ENCODE measurements around the gene SELENOO. TPM values are rescaled to one million over a fixed set of nuclear protein-coding genes. Genes with fewer than 3 reads are reported as not detected.

SELENOO gene
- total RNA-seq, 1 donor from 2014 or later = 23.8 TPM

DNA sequence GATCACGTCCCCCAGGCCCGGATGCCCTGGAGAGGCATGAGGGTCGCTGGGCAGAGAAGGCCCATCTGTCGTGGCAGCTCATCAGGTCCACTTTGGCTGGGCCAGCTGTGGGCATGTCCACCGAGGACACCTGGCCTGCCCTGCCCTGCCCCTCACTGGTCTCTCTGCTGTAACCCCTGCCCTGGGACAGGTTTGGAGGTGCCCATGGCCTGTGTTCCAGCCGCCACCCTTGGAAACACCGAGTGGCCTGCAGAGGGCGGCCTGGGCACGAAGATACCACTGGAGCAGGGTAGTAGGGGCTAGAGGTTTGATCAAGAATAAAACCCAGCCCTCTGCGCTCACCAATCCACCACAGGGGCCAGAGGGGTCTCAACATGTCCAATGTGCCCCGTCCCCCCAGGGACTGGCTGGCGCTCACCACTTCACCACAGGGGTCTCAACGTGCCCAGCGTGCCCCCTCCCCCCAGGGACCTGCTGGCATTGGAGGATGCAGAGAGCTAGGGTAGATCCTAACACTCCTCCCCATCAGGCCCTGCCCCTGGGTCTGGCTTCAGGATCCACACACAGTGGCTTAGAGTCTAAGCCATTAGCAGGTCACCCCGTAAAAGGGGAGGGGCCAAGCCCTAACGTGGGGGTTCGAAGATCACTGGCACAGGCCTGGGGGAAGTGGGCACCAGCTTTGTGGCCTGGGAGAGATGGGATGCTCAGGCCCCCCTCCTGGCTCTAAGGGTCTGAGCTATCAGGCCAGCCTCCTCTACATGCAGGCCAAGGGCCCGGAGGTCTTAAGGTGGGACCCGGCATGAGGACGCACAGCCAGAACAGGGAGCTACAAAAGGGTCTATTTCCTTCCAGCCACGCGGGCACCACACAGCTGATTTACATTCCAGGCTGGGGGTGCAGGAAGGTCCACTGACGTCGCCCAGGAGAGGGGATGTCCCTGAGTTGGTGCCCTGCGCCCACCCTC is 51.6 kb downstream of the SELENOO start:
- no peak for DNase-seq (ENCODE audit: low spot score)

- DNase-seq (ENCODE audit: low spot score) = no peak
Measured at GRCh38 chr22:50253046-50253915, 52.5 kb downstream of the SELENOO start.

DNA sequence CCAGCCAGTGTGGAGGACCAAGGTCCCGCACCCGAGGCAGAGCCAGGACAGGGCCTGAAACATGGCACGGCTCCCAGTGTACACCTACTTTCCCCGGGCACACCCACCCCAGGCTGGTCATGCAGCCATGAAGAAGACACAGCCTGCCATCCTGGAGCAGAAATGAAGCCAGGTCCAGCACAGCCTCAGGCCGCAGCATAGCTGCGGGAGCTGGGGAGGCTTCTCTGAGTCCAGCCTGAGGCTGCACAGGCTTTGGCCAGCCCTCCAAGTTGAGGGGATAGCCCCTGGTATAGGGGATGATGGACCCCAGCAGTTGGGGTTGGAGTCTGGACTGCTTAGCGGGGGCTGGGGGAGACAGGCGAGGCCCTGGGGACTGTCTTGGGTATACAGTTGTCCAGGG is 53.1 kb downstream of the SELENOO start:
- DNase-seq (ENCODE audit: low spot score) = no peak

DNA sequence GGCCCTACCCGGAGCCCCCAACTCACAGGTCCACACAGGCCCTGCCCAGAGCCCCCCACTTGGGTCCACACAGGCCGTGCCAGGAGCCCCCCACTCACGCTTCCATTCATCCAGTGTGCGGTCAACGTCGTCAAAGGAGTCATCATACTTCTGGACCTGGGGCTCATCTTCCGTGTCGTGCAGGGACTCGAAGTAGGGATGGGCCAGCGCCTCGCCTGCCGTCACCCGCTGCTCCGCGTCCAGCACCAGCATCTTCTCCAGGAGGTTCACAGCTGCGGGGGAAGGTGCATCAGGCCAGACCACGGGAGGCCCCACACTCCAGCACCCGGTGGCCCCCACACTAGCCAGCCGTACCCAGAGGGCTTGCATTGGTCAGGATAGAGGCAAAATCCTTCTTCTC is 54.3 kb downstream of the SELENOO start:
- DNase-seq (ENCODE audit: low spot score) = no peak

DNA sequence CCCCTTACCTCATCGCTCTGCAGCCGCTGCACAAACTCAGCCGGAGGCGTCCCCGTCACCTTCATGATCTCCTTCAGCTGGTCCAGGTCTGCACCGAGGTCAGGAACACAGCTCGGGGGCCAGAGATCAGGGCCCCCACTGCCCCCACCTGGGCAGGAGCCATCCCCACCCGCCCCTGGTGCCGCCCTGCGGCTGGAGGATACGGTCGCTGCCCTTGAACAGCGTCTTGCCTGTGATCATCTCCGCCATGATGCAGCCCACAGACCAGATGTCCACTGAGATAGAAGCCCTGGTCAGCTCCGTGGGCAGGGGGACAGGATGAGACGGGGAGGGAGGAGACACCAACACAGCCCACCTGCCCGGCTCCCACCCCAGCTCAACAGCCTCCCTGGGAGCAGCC is 54.8 kb downstream of the SELENOO start:
- DNase-seq (ENCODE audit: low spot score) = no peak

DNA sequence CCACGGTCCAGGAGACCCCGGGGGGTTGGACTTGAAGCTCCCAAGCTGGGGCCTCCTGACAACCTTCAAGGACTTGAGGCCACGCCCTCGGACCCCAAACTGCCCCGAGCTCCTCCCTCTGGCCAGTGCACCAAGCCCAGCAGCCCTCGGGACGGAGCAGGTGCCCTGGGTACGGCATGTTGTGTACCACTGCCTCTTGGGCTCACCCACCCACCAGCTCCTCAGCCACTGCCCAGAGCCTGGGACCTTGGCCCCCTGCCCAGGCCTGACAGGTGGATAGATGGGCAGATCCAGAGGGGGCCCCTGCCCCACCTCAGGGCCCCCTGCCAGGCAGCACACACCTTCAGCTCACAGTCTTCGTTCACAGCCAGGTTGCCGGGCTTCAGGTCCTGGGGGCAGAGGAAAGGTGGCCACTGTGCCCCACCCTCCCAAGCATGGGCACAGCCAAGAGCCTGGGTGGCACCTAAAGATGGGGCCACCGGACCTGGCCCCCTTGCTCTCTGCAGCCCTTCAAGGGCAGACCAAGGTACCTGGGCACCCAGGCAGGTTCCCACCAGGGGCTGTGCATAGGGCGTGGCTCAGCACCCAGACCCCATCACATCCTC is 55.5 kb downstream of the SELENOO start:
- DNase-seq (ENCODE audit: low spot score) = no peak

DNA sequence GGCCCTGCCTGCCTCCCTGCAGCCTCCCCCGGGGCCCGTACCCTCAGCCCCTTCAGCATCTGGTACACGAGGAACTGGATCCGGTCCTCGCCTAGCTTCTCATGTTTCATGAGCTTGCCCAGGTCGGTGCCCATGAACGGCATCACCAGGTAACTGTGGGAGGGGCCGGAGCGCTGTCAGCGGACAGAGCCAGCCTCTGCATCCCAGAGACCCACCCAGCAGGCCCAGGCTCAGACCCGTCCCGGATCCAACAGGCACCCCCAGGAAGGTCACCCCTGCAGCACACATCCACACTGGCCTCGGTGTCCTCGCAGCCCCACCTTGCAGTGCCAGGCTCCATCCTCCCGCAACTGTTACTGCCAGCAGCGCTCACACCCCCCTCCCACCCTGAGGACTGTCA is 56.2 kb downstream of the SELENOO start:
- no peak for DNase-seq (ENCODE audit: low spot score)

GRCh38 chr22:50257451-50258360 is 56.9 kb downstream of the SELENOO start:
- DNase-seq (ENCODE audit: low spot score) = no peak

GRCh38 chr22:50258361-50259292 is 57.8 kb downstream of the SELENOO start:
- no peak for DNase-seq (ENCODE audit: low spot score)

GRCh38 chr22:50259302-50259701 is 58.5 kb downstream of the SELENOO start:
- no peak for DNase-seq (ENCODE audit: low spot score)

DNA sequence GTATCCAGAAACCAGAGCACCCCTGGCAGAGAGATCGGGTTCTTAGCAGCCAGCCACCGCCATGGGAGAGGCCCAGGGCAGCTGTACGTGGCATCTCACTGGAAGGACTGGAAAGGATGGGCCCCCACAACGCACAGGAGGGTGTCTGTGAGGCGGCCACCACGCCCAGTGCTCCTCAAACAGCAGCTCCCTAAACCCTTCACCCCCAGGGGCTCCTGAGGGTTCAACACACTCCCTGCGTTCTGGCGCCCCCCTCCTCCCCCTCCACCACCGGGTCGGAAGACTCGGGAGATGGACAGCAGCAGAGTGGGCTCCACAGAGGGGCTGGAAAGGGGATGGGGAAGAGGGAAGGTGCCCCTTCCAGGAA is 59.6 kb downstream of the SELENOO start:
- DNase-seq (ENCODE audit: low spot score) = no peak

DNA sequence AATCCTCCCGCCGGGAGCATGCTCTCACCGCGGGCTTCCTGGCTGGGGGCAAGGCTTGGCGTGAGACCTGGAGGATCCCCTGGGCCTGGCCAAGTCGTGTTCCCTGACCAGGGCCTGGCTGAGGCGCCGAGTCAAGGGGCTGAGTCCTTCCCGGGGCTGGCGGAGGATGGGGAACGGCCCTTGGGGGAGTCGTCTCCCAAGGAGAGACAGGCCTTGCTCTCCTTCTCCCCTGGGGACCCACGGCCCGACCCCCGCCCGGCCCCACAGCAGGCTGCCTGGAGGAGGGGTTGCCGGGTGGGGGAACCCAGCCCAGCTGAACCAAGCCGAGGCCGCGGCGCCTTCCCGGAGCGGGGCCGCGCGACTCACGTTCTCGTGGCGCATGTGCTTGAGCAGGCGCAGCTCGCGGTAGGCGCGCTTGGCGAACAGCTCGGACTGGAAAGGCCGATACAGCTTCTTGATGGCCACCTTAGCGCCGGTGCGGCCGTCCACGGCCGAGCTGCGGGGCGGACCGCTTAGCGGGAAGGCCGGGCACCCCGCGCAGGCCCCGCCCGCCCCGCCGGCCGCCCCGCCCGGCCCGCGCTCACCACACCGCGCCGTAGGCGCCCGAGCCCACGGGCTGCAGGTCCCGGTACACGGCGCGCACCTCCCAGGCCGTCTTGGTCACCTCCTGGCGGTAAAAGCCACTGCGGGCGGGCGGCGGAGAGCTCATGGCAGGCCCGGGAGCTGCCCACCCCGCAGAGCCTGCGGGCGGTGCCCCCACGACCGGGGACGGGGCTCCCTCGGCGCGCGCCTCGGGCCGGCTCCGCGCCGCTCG is 60.2 kb downstream of the SELENOO start:
- DNase-seq (ENCODE audit: low spot score) = no peak

- no peak for DNase-seq (ENCODE audit: low spot score)
Measured at GRCh38 chr22:50261615-50262459, 61.0 kb downstream of the SELENOO start, which contains the start of gene MAPK12. Gene MAPK12, minus strand, starts transcription at chr22:50261683. Its CDS starts 174 bp downstream, at chr22:50261509.

- no peak for DNase-seq (ENCODE audit: low spot score)
Measured at GRCh38 chr22:50262460-50262911, 61.7 kb downstream of the SELENOO start.

- DNase-seq (ENCODE audit: low spot score) = no peak
Measured at GRCh38 chr22:50262973-50263617, 62.3 kb downstream of the SELENOO start.

DNA sequence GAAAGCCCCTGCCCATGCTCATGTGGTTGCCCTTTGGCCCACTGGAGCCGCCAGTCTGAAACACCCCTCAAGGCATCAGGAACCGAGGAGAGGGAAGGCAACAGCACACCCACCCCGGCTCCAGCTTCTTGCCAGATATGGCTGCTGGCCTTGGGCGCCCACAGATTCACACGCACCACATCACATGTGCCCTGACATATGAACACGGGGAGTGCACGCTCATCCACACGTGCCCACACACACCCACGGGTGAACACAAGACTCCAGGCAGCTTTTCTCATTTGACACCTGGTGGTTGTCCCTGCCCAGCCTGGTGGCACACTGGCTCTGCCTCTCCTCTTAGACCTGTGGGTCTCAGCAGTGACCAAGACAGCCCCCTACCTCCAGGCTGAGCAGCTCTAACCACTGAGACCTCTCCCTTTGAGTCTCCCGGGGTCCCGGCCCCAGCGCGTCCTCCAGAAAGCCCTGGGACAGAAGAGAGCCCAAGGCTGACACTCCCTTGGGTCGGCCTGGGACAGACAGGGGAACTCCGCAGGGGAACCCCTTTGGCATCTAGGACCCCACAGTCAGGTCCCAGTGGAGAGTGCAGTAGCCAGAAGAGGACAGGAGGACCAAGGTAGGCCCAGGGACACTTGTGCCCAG is 63.4 kb downstream of the SELENOO start:
- no peak for DNase-seq (ENCODE audit: low spot score)
